Hepatocyte (in vitro differentiated cells): ENCODE data around the gene KNDC1. TPM values are rescaled to one million over a fixed set of nuclear protein-coding genes. Genes with fewer than 3 reads are reported as not detected.

ENCODE experiments used
- DNase-seq: peaks from one replicate; pipeline ENCODE4 v3.0.0-alpha.2; 2016; ENCODE audit warnings: low spot score
- H2AFZ ChIP-seq: fragments of 200-600 bp; sonication (generic); 2 replicates; pipeline ENCODE4 v1.6.0; 2016; ENCODE audit warnings: antibody characterized with exemption, mild to moderate bottlenecking
- H3K27ac ChIP-seq: fragments of 200-600 bp; sonication (generic); 2 replicates; pipeline ENCODE4 v1.5.1; 2016; ENCODE audit warnings: mild to moderate bottlenecking
- H3K27me3 ChIP-seq: fragments of 200-600 bp; sonication (generic); 2 replicates; pipeline ENCODE4 v1.6.1; 2016
- H3K36me3 ChIP-seq: fragments of 200-600 bp; sonication (generic); replicated peaks from 2 replicates; pipeline ENCODE4 v1.5.1; 2016; ENCODE audit warnings: low read depth; ENCODE audit not compliant: insufficient read depth
- H3K4me1 ChIP-seq: fragments of 200-600 bp; sonication (generic); 2 replicates; pipeline ENCODE4 v1.5.1; 2016; ENCODE audit warnings: mild to moderate bottlenecking, moderate library complexity; ENCODE audit not compliant: insufficient read depth
- H3K4me2 ChIP-seq: fragments of 200-600 bp; sonication (generic); 2 replicates; pipeline ENCODE4 v1.6.0; 2016
- H3K4me3 ChIP-seq: fragments of 200-600 bp; sonication (generic); 2 replicates; pipeline ENCODE4 v1.5.1; 2016; ENCODE audit warnings: mild to moderate bottlenecking
- H3K79me2 ChIP-seq: fragments of 200-600 bp; sonication (generic); 2 replicates; pipeline ENCODE4 v1.6.0; 2017; ENCODE audit warnings: mild to moderate bottlenecking
- H3K9me2 ChIP-seq: fragments of 200-600 bp; sonication (generic); replicated peaks from 2 replicates; pipeline ENCODE4 v1.6.0; 2017; ENCODE audit warnings: mild to moderate bottlenecking; ENCODE audit not compliant: insufficient read depth
- H3K9me3 ChIP-seq: fragments of 200-600 bp; sonication (generic); 2 replicates; pipeline ENCODE4 v1.5.1; 2016; ENCODE audit warnings: low read depth, mild to moderate bottlenecking
- H4K20me1 ChIP-seq: fragments of 200-600 bp; sonication (generic); 2 replicates; pipeline ENCODE4 v1.6.0; 2016; ENCODE audit warnings: mild to moderate bottlenecking; ENCODE audit not compliant: insufficient read depth, poor library complexity, severe bottlenecking
- CTCF ChIP-seq: fragments of 200-600 bp; sonication (generic); IDR thresholded peaks from 2 replicates; pipeline ENCODE4 v1.5.1; 2016; ENCODE audit warnings: antibody characterized with exemption, mild to moderate bottlenecking; ENCODE audit not compliant: poor library complexity
- EZH2 ChIP-seq: fragments of 200-600 bp; sonication (generic); IDR thresholded peaks from 2 replicates; pipeline ENCODE4 v1.6.1; 2016; ENCODE audit warnings: antibody characterized with exemption, mild to moderate bottlenecking, borderline replicate concordance
- EZH2phosphoT487 ChIP-seq: fragments of 200-600 bp; sonication (generic); IDR thresholded peaks from one replicate; pipeline ENCODE4 v1.6.1; 2018; ENCODE audit warnings: antibody characterized with exemption, mild to moderate bottlenecking, low read depth, moderate library complexity; ENCODE audit not compliant: unreplicated experiment, severe bottlenecking
- WGBS: methylation state at CpG from one replicate; pipeline ENCODE4 v1.1.6; 2016; ENCODE audit warnings: low lambda C conversion rate; ENCODE audit errors: missing lambda C conversion rate; 5-methylcytosine and 5-hydroxymethylcytosine counted together
- polyA plus RNA-seq: library from polyadenylated mRNA; unstranded; fragments of >200 nt; fragmentation: Nextera tagmentation; extraction: Ambion mirVana; gene quantifications from 2 replicates; pipeline ENCODE4 v1.2.1, GENCODE V29; 2016
- total RNA-seq: library from RNA; depleted of rRNA; stranded (reverse); fragments of >200 nt; gene quantifications from 2 replicates; pipeline ENCODE4 v1.2.3, GENCODE V29; 2014

The KNDC1 gene
- total and polyA plus RNA-seq, 2 experiments from 2014 or later, result 3.8 to 4.3 TPM

GRCh38 chr10:133154411-133154810 lies 5.6 kb upstream of the KNDC1 start:
- 83% methylated on average over 4 of the region's 4 CpGs for WGBS
- Histone ChIP-seq H3K4me1 (peaks cover 8% of the 10 kb centered on the region), H3K4me3 (no peak overlapping the region), H3K27me3 (no peaks in the 10 kb centered on the region), H3K27ac (no peak overlapping the region), H4K20me1 (no peaks in the 10 kb centered on the region), H3K79me2 (no peaks in the 10 kb centered on the region), H3K4me2 (no peak overlapping the region), H3K9me3 (no peaks in the 10 kb centered on the region), H2AFZ (no peak overlapping the region), H3K9me2 (no peaks in the 10 kb centered on the region), H3K36me3 (no peaks in the 10 kb centered on the region)
- TF ChIP-seq CTCF (no peak), EZH2phosphoT487 (no peak), EZH2 (no peak)
- no peak for DNase-seq

- no peak overlapping the region for H2AFZ ChIP-seq
- no peaks in the 10 kb centered on the region for H3K9me3 ChIP-seq
- DNase-seq, result no peak
- peaks cover 11% of the 10 kb centered on the region for H3K4me1 ChIP-seq
- H3K27ac ChIP-seq, result no peak overlapping the region
- H3K79me2 ChIP-seq, result no peaks in the 10 kb centered on the region
- H3K4me2 ChIP-seq, result no peak overlapping the region
- WGBS, result 90% methylated on average over 28 of the region's 30 CpGs
- TF ChIP-seq CTCF (no peak), EZH2 (no peak), EZH2phosphoT487 (no peak)
- no peaks in the 10 kb centered on the region for H3K36me3 ChIP-seq
- no peaks in the 10 kb centered on the region for H3K9me2 ChIP-seq
- H3K4me3 ChIP-seq, result no peak overlapping the region
- no peaks in the 10 kb centered on the region for H4K20me1 ChIP-seq
- H3K27me3 ChIP-seq, result no peaks in the 10 kb centered on the region
These were observed 4.8 kb upstream of the KNDC1 start for GRCh38 chr10:133154996-133155778.

- WGBS, result 79% methylated on average over 24 of the region's 24 CpGs
- Histone ChIP-seq H3K79me2 (no peaks in the 10 kb centered on the region), H3K4me2 (no peak overlapping the region), H3K4me3 (no peak overlapping the region), H2AFZ (no peak overlapping the region), H3K27me3 (no peaks in the 10 kb centered on the region), H3K27ac (no peak overlapping the region), H3K36me3 (no peaks in the 10 kb centered on the region), H3K9me2 (no peaks in the 10 kb centered on the region), H4K20me1 (peaks cover 3% of the 10 kb centered on the region), H3K4me1 (peaks cover 22% of the 10 kb centered on the region), H3K9me3 (no peaks in the 10 kb centered on the region)
- DNase-seq, result no peak
- no peak for TF ChIP-seq EZH2phosphoT487
- no peak for TF ChIP-seq EZH2
- TF ChIP-seq CTCF, result no peak
These were observed 3.1 kb upstream of the KNDC1 start for GRCh38 chr10:133156674-133157579.
